GM21381 (cell line): ENCODE data around the gene MESD.
"Not testable (repeated sequence)": the region's sequence is repeated elsewhere in the genome, so short reads cannot be mapped to it uniquely, and the experiment has no call there.

ENCODE experiments used
- ATAC-seq: cut with Tn5 transposase; IDR thresholded peaks from one replicate; pipeline ENCODE4 v1.9.1; 2021; ENCODE audit warnings: mild to moderate bottlenecking, moderate library complexity; ENCODE audit not compliant: unreplicated experiment

MESD gene

DNA sequence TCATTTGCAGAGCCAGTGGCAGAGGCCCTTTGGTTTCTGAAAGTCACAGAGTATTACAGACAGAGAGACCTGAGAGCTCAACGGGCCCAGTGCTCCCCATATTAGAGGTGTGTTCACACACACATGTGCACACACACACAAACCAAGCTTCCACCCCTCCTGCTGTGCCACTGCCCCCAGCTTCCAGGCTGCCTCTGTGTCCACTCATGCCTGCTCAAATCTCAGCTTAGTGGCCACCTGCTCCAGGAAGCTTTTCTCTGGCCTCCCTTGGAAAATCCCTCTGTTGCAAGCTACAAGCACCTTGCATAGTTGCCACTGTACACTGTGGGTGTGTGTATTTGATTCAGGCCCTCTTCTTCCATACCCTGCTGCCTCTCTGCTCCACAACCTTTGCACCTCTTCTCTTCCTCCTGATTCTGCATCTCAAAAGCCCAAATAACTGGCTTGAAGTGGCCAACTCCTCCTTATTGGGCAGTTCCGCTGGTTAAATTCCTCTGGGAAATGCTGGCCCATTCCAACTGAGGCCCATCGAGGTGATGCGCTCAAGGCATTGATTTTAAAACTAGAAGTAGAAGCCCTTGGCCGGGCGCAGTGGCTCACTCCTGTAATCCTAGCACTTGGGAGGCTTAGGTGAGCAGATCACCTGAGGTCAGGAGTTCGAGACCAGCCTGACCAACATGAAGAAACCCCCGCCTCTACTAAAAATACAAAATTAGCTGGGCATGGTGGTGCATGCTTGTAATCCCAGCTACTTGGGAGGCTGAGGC is 23.0 kb downstream of the MESD start:
- ATAC-seq = no peak

DNA sequence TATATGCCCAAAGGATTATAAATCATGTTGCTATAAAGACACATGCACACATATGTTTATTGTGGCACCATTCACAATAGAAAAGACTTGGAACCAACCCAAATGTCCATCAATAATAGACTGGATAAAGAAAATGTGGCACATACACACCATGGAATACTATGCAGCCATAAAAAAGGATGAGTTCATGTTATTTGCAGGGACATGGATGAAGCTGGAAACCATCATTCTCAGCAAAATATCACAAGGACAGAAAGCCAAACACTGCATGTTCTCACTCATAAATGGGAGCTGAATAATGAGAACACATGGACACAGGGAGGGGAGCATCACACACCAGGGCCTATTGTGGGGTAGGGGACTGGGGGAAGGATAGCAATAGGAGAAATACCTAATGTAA is 24.2 kb downstream of the MESD start:
- ATAC-seq = not testable (repeated sequence)

DNA sequence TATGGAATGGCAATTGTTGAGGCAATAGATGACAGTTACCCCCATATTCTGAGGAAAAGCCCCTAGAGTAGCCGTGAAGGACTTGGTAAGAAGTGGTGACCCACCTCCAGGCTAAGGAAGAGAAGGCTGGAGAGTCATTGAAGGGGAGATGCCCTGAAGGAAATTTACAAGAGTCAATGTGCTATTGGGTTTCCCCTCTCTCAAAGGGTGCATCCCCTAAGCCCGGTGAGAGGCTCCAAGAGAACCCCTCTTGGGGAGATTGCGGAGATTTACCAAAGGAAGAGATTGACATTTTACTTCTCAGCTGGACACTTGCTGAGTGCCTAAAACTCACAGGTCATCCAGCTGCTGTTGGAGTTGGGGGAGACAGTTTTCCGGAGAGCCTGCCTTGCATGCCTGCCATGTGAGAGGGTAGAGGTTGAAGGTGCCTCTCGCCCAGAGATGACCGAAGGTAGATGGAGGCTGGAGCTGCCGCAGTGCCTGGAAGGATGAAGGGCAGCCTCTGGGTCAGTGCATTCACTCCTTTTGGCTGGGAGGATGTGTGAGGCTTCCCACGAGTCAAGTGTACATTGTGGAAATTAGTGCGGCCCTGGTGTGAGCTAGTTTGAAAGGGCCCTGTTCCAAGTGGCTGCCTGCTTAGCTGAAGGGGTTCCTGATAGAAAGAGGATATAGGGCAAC is 30.7 kb downstream of the MESD start:
- no peak for ATAC-seq

DNA sequence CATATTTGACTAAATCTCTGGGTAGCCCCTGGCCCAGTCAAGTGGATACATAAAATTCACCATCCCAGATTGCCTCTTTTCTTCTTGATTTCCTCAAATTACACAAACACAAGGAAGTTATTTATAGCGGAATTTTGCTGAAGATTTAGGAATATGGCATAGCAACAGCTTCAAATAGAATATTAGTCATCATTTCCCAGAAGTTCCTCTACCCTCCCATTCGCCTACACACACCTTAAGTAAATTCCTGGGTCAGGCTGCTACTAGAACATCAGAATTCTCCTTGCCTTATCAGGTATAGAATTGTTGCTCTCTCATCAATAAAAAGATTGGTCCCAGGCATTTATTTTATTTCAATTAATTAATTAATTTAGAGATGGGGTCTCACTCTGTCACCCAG is 31.6 kb downstream of the MESD start:
- ATAC-seq = no peak

DNA sequence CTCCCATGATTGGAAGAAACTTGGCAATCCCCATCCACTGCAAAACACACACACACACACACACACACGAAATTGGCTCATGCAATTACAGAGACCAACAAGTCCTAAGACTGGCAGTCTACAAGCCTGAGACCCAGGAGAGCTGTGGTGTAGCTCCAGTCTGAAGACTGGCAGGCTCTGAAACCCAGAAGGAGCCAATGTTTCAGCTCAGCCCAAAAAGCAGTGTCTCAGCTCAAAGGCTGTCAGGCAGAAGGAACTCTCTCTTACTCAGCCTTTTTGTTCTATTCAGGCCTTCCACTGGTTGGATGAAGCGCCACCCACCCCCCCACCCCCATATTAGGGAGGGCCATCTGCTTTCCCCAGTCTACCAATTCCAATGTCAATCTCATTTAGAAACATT is 32.1 kb downstream of the MESD start:
- ATAC-seq = no peak

DNA sequence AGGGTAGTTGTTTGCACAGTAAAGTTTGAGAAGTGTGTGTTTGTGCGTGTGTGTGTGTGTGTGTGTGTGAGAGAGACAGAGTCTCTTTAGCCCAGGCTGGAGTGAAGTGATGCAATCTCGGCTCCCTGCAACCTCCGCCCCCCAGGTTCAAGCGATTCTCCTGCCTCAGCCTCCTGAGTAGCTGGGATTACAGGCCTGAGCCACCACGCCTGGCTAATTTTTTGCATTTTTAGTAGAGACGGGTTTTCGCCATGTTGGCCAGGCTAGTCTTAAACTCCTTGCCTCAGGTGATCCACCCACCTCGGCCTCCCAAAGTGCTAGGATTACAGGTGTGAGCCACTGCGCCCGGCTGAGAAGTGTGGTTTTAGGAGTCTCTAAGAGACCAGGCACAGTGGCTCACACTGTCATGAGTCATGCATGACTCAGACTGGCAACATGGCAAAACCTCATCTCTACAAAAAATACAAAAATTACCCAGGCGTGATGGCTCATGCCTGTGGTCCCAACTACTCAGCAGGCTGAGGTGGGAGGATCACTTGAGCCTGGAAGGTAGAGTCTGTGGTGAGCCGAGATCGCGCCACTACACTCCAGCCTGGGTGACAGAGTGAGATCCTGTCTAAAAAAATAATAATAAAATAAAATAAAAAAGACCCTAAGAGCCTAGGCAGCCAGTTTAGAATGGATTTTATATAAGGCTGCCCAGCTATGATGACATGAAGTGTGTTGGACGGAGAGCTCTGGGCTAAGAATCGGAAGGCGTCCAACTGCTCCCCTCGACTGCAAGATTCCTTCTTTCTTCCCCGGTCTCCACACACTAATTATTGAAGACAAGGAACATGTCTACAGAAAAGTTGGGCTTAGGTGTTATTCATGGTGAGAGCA is 33.8 kb downstream of the MESD start:
- ATAC-seq = not testable (repeated sequence)

DNA sequence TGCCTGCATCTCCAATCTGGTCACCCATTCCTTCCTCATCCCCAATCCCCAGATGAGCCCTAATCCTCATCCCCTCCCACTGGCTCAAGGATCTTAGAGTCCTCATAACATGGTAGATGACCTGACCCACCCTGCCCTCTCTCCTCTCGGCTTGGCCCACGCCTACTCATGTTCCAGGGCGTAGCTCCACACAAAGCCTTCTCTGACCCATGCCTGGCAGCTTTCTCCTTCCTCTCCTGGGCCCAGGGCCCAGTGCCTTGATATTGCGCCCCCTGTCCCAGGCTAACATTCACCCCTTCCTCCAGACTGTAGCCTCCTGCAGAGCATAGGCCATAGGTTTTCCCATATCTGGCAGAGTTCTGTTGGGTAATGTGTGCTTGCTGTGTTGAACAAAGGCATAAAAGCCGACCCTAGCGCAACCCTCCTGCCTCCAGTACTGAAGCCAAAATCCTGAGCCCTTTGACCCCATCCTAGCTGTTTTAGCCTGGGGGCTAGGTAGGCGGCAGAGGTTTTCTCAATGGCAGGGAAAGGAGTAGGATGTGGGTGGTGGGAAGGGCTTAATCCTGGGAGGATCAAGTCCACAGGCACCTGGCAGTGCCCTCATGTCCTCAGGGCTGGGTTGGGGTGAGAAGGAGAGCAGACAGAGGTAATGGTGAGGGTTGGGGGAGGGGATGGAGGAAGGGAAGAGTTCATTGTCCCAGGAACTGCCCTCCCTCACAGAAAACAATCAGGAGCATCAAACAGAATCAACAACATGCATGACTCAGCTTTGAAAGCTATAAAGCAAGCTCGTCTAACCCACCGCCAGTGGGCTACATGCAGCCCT is 35.5 kb downstream of the MESD start:
- ATAC-seq = no peak

DNA sequence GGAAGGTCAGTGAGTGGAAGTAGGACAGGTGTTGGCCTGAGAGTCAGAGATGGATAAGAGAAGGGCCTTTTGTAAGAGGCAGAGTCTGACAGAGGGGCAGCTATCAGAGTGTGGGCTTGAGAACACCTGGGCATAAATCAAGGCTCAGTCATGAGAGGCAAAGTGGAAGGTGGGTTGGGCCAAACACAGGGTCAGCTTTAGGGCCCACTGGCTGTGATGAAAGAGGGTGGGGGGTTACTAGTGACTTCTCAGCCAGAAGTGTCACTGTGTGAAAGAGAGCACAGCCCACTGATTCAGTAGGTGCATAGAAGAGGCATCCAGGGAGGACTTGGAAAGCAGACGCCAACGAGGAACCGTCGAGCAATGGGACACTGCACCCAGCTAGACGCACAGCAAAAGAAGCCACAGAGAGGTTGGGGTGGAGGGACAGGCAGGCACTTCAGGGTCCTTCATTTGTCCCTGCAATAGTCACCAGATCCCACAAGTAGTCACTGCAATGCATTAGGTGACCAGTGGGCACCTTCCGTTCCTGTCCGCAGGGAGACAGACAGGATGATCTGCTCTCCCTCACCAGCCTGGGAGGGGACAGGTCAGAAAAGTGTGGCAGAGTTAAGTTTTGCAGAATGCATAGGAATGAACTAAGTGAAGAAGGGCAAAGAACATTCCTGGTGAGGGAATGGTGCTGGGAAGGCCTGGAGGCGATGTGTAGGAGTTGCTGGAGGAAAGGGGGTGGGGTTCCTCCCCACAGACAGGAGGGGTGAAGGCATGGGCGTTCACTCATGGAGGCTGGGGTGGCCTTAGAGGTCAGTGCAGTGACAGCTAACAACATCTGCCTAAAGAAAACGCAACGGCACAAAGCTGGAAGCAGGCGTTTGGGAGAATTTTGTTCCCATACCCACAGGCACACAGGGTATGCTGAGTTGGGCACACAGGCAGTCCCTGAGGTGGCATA is 36.3 kb downstream of the MESD start:
- ATAC-seq = no peak

DNA sequence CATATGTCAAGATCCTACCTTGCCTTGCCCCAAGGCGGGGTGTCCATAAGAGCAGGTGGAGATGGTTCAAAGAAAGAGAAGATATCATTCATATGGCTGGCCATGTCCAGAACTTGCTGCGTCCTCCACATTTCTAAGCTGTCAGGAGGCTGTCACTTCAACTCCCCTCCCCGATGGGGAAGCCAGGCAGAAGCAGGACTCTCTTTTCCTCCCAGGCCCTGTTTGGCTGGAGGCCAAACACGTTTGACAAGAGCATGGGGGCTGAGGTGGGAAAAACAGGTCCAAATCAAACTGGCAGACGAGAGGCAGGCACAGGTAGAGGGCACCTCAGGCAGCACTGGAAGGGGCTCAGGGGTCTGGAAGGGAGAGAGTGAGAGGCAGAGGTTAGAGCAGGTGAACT is 37.7 kb downstream of the MESD start:
- ATAC-seq = no peak

DNA sequence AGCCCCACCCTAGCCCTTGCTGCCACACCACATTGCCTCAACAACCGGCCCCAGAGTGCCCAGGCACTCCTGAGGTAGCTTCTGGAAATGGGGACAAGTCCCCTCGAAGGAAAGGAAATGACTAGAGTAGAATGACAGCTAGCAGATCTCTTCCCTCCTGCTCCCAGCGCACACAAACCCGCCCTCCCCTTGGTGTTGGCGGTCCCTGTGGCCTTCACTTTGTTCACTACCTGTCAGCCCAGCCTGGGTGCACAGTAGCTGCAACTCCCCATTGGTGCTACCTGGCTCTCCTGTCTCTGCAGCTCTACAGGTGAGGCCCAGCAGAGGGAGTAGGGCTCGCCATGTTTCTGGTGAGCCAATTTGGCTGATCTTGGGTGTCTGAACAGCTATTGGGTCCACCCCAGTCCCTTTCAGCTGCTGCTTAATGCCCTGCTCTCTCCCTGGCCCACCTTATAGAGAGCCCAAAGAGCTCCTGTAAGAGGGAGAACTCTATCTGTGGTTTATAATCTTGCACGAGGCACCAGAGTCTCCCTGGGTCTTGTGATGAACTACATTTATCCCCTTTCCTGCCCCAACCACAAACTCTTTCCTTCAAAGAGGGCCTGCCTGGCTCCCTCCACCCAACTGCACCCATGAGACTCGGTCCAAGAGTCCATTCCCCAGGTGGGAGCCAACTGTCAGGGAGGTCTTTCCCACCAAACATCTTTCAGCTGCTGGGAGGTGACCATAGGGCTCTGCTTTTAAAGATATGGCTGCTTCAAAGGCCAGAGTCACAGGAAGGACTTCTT is 39.1 kb downstream of the MESD start:
- no peak for ATAC-seq

DNA sequence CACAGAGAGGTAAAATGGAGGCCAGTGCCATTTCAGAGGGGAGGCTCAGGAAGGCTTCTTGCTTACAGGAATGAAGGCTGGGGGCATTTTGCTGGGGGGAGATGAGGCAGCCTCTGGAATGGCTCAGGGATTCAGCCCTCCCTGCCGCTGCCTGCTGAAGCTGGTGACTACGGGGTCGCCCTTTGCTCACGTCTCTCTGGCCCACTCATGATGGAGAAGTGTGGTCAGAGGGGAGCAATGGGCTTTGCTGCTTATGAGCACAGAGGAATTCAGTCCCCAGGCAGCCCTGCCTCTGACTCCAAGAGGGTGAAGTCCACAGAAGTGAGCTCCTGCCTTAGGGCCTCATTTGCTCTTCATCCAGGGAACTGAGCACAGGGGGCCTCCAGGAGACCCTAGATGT is 39.9 kb downstream of the MESD start:
- no peak for ATAC-seq

DNA sequence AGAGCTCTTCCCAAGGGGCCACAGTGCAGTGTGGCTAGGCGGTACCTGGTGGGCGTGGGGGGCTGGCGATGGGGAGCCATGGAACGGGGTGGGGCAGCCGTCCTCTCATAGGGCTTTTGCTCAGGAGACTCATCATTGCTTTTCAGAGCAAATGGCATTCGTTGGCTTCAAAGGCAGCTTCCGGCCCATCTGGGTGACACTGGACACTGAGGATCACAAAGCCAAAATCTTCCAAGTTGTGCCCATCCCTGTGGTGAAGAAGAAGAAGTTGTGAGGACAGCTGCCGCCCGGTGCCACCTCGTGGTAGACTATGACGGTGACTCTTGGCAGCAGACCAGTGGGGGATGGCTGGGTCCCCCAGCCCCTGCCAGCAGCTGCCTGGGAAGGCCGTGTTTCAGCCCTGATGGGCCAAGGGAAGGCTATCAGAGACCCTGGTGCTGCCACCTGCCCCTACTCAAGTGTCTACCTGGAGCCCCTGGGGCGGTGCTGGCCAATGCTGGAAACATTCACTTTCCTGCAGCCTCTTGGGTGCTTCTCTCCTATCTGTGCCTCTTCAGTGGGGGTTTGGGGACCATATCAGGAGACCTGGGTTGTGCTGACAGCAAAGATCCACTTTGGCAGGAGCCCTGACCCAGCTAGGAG is 40.8 kb downstream of the MESD start:
- no peak for ATAC-seq

DNA sequence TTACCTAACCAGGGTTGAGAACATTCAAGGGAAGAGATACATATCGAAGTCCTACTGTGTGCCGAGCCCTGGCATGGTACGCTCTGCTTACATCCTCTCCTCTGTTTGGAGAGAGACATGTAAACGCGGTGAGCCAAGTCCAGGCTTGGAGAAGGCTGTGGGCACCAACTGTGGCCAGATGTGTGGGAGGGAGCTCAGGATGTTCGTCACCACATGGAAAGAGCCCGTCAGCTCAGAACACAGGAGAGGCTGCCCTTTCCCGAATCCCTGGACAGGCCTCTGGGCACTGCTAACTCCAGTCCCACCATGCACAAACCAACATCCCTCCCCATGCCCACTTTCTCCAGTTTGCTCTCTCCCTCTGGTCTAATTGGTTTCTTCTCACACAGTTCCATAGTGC is 43.0 kb downstream of the MESD start:
- ATAC-seq = no peak

DNA sequence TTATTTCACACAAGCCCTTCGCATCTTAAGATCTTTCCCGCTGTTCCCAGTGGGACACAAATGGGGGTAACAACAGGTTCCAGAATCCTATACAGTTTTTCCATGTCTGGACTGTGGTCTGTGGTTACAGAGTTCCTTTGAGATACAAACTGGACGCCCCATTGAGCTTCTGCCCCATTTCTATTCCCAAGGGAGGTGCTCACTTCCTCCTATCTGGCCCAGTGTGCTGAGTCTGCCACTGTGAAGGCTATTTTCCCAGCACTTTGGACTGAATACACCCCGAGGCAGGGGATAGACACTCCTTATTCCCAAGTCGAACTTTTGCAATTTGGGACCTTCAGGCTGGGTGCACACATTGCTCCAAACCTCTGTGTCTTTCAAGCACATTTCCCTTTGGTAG is 44.0 kb downstream of the MESD start:
- no peak for ATAC-seq

DNA sequence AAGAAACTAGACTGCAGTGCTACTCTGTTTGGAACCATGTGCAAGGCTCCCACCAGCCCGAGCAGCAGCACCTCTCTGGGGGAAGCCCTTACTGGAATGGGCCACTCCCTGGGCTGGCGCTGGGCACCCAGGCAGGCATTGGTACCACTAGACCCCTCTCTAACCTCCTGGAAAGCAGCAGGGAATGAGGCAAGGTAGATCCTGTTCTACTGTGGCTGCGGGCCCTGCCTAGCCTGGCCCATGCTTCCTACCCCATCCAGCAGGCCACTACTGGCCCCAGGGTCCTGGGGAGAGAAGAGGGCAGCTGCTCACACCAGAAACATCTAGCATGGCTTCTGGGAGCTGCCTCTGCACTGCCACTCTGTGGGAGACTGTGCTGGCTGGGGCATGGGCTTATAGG is 44.8 kb downstream of the MESD start:
- no peak for ATAC-seq

DNA sequence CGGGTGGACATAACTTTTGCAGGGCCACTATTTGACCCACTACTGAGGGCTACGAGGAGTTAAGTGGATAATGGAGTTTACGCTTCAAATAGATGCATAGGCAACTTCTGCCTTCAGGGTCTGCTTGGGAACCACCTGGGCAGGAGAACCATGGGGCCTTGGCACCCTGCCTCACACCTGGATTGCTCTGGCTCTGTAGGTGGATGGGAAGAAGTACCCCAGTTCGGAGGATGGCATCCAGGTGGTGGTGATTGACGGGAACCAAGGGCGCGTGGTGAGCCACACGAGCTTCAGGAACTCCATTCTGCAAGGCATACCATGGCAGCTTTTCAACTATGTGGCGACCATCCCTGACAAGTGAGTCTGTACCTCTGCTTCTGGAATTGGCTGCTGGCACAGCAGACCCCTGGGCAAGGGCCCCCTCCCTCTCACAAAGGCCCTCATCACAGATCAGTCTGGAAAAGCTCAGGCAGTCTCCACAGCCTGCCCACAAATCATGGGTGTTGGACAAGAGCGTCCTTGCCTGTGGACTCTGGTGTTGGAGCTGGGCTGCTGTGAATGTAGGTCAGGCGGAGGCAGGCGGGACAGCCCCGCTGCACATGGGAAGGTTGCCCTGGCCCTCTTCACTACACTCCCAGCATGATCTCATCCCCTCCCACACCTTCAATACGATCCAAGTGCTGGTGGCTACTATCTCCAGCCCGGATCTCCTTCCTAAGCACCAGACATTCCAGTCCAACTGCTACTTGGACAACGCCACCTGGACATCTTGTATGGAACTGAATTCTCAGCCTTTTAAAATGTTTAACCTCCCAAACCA is 46.7 kb downstream of the MESD start:
- ATAC-seq = no peak

DNA sequence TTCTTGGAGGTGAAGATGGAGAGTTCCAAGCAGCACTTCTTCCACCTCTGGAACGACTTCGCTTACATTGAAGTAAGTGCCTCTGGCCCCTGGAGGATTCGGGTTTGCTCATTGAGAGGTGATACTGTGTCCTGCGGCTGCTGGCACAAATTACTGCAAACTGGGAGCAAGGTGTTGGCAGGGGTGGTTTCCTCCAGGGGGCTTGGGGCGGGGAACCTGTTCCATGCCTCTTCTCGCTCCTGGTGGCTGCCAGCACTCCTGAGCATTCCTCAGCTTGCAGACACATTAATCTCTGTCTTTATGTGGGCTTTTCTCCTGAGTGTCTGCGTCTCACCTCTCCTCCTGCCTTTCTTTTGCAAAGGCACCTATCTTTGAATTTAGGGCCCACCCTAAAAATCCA is 47.4 kb downstream of the MESD start:
- no peak for ATAC-seq

DNA sequence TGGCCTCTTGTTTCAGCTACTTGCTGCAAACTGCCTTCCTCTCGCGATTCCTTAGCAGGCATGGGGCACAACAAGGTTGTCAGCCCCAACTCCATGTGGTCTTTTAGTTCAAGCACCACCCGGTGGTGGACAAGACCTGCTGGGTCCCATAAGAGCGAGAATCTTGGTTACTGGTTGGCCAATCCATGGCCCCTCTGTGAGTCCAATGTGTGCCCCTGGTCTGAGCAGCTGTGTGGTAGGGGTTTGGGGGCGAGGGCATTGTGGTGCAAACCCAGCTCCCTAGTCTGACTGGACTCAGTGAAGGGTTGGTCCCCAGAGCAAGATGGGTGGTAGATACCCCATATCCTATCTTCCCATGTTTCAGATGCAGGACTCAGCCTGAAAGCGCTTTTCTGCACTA is 48.8 kb downstream of the MESD start:
- ATAC-seq = no peak
